WI38 (cell line): ENCODE results near the gene PLXNB1.

Experiments used
- H3K4me3 ChIP-seq: 2 replicates; pipeline ENCODE4 v1.5.1; 2011; ENCODE audit warnings: low read depth, mild to moderate bottlenecking, control low read depth, low read length
- TF ChIP-seq, protein P1 (sequence below): IDR thresholded peaks from 2 replicates; pipeline ENCODE4 v1.5.1; 2012; ENCODE audit warnings: low read depth, mild to moderate bottlenecking, control low read depth, low read length

Gene PLXNB1

GRCh38 chr3:48417529-48418108 lies 12.3 kb downstream of the PLXNB1 start:
- TF ChIP-seq, protein P1, sequence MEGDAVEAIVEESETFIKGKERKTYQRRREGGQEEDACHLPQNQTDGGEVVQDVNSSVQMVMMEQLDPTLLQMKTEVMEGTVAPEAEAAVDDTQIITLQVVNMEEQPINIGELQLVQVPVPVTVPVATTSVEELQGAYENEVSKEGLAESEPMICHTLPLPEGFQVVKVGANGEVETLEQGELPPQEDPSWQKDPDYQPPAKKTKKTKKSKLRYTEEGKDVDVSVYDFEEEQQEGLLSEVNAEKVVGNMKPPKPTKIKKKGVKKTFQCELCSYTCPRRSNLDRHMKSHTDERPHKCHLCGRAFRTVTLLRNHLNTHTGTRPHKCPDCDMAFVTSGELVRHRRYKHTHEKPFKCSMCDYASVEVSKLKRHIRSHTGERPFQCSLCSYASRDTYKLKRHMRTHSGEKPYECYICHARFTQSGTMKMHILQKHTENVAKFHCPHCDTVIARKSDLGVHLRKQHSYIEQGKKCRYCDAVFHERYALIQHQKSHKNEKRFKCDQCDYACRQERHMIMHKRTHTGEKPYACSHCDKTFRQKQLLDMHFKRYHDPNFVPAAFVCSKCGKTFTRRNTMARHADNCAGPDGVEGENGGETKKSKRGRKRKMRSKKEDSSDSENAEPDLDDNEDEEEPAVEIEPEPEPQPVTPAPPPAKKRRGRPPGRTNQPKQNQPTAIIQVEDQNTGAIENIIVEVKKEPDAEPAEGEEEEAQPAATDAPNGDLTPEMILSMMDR = no peak
- H3K4me3 ChIP-seq = no peak overlapping the region

GRCh38 chr3:48416546-48416945 lies 13.3 kb downstream of the PLXNB1 start:
- no peak overlapping the region for H3K4me3 ChIP-seq
- TF ChIP-seq, protein P1 = no peak

DNA sequence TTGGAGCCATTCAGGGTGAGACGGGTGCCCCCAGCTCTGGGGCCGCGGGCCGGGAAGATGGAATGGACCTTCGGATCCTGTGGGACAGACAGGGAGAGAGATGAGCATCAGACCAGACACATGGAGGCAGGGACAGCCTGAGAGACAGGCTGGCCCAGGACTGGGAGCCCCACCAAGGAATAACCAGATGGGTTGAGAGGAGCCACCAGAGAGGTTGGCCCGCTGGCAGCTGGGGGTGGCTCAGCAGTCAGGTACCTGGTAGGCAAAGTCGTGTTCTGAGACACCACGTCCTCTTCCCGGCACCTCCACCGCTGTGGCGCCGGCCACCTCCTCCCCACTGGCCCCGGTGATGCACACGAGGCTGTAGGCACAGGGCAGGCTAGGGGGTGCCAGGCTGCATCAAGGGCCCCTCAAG lies 13.8 kb downstream of the PLXNB1 start:
- no peak overlapping the region for H3K4me3 ChIP-seq
- TF ChIP-seq, protein P1 = no peak

DNA sequence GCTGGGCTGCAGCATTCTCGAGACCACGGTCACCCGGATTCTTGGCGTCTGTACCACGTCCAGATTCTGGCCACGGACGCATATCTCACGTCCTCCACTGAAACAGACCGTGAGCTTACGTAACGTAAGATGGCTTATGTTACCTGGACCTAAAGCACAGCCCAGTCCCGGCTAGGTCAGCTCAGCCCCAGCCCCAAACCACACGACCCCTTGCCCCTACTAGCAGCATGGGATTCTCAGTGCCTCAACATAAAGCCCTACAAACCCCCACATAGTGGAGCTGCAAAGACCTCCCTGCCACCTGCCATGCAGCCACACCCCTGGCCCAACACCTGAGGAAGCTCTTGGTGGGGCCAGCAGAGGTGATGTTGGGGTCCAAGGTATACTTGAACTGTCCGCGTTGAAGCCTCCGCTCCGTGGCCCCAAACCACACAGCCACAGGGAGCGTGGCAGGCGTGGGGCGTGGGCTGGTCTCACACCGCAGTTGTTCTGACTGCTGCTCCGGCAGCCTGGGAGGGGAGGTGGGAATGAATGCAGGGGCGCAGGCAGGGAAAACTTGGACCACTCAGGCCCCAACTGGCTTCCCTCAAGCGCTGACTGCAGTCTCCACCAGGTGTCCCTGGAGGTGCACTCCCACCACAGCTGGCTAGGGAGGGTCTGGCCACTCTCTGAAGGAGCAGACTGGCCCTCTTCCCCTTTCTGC lies 14.5 kb downstream of the PLXNB1 start:
- no peak overlapping the region for H3K4me3 ChIP-seq
- TF ChIP-seq, protein P1 = no peak

DNA sequence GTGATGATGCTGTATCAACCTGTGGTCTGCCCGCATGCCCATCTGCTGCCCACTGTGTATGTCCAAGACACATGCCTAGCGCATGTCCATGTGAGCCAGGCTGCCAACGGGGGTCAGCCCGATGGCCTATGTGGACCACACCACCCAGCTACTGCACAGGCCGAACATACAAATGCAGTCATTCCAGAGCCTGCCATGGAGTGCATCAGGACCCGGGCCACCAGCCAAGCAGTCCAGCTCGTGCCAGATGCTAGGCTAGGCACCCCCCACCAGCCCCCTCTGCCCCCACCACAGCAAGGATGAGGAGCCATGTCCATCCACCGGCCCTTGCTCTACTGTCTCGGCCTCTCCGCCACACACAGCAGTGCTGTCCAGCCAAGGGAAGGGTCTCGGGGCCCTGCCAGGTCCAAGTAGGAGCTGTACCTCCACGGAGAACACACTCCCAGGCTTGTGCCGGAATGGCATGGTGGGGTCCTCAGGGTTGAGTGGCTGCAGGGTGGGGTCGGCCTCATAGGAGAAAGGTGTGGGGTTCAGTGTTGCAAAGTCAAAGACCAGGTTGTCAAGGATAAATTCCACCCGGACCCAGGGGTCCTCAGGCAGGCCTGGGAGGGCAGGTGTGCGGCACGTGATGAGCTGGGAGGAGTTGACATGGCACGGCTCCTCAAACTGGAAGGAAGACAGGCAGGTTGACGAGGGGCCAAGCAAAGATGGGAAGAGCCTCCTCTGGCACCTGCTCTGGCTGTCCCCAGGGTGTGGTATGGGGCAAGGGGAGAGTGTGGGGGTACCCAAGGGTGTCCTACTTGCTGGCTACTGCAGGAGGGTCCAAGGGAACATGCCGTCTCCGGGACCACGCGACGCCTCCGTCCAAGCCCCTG lies 15.3 kb downstream of the PLXNB1 start:
- no peak overlapping the region for H3K4me3 ChIP-seq
- TF ChIP-seq, protein P1 = no peak

DNA sequence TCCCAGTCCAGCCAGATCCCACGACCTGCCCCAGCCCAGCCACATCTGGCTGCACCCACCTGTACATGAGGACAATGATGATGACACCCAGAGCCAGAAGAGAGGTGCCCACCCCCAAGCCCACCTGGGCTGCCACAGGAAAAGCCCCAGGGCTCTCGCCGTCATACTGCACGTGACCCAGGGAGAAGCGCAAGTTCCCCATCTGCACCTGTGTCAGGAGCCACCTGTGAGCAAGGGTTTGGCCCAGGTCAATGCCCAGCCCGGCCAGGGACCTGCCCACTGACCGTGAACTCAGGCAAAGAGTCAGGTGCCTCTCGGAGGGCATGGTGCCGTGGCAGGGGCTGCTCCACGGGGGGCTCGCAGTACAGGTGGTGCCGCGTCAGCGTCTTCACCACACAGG lies 16.3 kb downstream of the PLXNB1 start:
- TF ChIP-seq, protein P1 = no peak
- no peak overlapping the region for H3K4me3 ChIP-seq

GRCh38 chr3:48413086-48413485 lies 16.8 kb downstream of the PLXNB1 start:
- H3K4me3 ChIP-seq = no peak overlapping the region
- TF ChIP-seq, protein P1 = no peak
